GM18858 (cell line): Measurements from ENCODE around the gene NEURL1B.

Source experiments
- ATAC-seq: cut with Tn5 transposase; IDR thresholded peaks from one replicate; pipeline ENCODE4 v1.9.1; 2021; ENCODE audit not compliant: unreplicated experiment

NEURL1B gene

GRCh38 chr5:172632346-172633092, 8.5 kb upstream of the NEURL1B start:
- no peak for ATAC-seq

- ATAC-seq = no peak
These were observed 7.6 kb upstream of the NEURL1B start for GRCh38 chr5:172633403-172633970.

DNA sequence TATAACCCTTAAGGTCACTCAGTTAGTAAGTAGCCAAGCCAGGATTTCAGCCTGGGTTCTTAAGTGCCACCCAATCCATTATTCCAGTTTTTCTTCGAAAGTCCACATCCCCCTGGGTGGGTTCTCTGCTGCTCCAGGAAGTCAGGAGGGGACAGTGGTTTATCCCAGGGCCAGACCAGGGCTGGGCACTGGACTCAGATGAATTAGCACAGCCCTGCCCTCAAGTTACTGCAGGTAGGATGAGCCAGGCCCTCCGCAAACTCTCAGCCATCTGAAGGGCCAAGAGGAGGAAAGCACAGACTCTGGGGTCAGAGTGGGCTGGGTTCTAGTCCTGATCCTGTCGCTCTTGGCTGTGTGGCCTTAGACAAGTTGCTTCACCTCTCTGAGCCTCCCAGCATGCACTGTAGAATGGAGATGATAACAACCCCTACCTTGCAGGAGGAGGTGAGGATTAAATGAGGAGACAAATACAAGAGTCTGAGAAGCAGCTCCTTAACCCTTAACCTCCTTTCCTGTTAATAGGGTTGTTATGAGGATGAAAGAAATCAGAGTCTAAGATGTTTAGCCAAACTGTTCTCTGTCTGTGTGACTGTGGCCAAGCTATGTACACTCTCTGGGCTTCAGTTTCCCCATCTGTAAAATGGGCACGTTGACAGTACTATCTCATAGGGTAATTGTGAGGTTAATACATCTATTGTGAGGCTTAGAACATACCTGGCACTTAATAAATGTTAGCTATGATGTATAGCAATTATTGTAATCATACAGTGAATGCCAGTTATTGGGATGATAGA, 6.8 kb upstream of the NEURL1B start:
- ATAC-seq = no peak

- no peak for ATAC-seq
These were observed 6.0 kb upstream of the NEURL1B start for GRCh38 chr5:172635038-172635437.

GRCh38 chr5:172636279-172637050, 4.6 kb upstream of the NEURL1B start:
- ATAC-seq = no peak

DNA sequence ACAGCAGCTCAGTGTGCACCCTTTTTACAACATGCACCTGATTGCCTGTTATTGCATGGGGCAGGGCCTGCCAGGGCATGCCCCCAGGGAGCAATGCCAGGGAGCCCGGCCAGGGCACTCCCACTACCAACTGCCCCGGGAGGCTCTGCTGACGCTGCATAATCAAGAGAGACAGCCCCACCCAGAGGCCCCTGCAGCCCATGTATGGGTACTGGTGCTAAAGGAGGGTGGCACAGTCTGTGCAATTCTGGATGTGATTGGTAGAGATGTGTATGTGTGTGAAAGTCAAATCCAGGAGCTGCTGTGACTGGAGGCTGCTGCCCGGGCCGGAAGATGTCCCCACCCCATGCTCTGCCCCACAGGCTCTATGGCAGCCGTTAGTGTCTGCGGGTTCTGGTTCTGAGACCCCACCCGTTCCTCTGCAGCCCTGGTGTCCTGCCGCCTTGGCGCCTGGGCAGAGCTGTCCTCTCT, 3.9 kb upstream of the NEURL1B start:
- no peak for ATAC-seq

DNA sequence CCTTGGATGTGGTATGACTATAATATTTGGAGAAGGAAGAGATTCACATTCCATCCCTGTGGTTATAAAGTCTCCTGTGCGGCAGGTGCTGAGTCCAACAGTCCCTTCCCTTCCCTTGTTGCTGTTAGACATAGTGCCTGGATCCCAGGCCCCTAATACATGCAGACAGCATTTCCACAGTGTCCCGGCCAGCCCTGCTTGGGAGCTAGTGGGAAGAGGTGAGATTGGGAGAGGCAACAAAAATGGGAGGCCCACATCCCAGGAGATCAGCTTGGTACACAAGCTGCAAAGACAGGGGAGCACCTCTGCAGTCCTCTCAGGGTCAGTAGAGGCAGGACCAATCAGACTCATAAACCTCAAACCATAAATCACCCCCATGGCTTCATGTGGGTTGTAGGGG, 3.3 kb upstream of the NEURL1B start:
- ATAC-seq = no peak

GRCh38 chr5:172638209-172638768, 2.8 kb upstream of the NEURL1B start:
- ATAC-seq = no peak

- no peak for ATAC-seq
These were observed 924 bp upstream of the NEURL1B start for GRCh38 chr5:172640139-172640538.

DNA sequence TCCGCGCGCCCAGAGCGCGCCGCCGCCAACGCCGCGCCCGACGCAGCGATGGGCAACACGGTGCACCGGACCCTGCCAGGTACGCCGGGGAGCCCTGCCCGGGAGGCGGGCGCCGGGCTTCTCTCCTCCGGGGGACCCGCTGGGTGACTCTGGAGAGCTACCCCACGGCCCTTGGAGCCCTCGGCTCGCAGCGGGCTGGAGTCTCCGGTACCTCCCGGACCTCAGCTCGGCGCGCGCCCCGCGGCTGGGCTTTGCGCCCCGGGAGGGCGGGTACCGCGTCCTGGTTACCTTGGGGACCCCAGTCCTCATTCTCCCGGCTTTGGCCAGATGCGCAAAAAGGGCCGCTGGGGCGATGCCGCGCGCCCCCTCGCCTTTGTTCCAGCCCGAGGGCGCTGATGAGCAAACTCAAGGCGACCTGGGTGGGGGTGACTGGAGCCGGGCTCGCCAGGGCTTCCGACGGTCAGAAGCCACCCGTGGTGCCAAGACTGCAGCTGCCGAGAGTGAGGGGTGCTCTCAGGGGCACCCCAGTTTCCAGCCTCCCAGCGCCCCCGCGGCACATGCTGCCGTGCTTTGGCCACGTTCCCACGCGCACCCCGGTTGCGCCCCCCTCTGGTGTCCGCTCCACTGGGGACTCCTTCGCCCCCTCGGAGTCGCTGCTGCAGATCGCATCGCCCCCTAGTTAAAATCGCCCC, 442 bp downstream of the NEURL1B start:
- ATAC-seq = no peak

DNA sequence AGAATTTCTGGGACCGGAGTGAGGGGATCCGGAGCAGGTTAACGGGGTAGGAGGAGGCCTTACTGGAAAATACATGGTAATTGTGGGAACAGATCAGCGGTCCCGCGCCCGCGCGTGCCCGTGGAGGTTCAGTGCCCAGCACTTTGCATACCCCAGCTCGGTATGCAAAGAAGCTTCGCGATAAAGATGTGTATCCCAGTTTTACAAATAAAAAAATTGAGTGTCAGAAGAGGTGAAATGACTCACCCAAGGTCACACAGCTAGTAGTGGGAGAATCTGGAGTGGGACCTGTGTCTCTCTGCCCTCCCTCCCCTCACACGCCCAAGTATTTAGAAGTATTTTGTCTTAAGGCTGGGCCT, 967 bp downstream of the NEURL1B start:
- no peak for ATAC-seq

DNA sequence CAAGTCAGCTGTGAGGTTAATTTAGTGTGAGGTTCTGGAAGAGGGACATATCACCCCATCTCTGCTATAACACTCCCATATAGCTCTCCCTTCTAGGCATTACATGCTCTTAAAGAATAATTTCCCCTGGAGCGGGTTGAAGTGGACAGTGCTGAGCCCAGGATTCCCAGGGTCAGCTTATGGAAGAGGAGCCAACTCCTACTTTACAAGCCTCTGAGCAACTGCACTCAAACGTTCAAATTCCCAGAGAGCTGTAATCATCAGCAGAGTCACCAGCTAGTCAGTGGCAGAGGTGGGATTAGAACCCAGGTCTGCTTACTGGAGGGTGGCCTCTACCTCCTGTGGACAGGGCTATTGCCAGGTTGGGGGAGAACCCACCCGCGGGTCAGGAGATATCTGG, 1.4 kb downstream of the NEURL1B start:
- no peak for ATAC-seq

DNA sequence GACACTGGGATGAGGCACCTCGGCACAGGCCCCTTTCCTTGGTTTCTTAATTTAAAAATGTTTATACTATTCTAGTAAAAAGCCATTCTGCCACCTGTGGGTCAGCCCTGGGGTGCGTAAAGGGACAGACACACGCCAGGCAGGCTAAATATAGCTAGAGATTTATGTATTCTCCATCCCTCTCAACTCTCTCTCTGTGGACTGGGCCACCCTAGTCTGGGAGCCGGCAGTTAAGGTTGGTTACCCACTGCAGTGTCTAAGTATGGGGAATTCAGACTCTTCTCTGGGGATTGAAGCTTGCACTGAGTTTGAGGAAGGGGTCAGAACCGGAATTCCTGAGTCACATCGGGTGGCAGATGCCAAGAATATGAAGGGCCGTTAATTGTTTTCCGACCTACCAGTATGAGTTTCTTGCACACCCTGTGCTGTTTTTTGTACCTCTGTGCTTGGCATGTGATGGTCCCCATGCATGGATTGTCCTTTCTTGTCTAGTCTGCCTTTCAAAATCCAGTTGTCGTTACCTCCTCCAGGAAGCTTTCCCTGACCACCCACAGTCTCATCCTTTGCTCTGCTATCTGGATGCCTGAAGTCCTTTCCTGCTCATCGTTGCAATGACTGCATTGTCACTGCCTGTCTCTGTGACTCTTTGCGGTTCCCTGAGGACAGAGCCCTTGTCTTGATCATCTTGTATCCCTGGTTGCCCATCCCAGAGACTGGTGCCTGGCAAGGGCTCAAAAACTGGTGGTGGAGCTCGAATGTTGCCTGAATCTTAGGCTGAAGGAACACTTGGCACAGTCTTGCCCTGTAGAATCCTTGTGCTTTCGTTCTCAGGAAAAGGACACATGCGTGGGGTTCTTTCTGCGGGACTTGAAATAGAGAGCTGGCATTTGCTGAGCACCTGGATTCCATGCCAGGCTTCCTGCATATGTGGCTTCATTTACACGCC, 2.1 kb downstream of the NEURL1B start:
- no peak for ATAC-seq

- ATAC-seq = no peak
These were observed 3.2 kb downstream of the NEURL1B start for GRCh38 chr5:172644266-172644665.

DNA sequence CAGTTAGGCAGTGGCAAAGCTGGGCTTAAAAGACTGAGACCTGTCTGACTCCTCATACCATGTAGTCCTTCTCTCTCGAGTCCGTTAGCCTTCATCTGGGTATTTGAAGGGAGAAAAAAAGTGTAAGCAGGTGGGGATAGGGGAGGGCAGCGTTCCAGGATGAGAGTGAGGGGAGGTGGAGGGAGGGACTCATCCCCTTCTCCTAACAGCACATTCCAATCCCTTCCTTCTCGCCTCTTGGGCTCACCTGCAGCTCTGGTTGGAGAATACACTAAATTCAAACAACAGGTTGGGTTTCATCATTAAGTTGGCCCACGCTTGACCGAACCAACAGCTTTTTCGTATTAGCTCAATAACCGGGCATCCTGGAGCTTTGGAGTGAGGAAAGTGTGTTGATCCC, 3.6 kb downstream of the NEURL1B start:
- ATAC-seq = no peak

DNA sequence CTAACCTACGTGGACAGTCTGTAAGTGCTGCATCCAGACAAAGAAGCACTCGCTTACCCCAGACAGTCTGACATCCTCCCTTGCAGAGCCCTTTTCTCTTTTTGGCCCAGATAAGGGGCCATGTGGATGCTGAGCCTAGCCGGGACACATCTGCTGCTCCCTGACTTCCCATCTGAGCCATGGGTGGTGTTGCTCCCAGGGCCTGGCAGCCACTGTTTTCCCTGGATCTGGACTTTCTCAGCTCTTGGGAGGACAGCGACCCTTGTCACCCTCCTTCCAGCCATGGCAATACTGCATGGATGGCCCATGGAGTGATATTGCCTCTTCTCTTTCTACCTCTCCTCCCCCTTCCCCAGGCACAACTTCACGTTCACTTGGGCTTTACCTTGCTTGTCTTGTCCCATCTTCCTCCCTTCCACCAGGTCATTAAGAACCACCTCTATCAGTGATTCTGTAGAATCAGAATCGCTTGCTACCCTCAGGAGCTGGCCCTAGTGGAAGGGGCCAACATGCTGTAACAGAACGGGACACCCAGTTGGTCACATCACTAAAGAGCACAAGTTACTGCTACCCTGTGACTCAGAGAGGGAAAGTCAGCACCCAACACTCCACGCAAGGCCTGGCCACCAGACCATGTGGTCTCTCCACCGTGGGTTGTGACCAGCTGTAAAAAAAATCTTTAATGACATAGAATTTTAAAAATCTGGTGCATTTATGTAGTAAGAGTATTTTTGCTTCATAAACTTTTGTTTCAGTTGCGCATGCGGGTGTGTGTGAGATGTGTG, 4.4 kb downstream of the NEURL1B start:
- no peak for ATAC-seq

- ATAC-seq = no peak
These were observed 5.7 kb downstream of the NEURL1B start for GRCh38 chr5:172646716-172647285.

DNA sequence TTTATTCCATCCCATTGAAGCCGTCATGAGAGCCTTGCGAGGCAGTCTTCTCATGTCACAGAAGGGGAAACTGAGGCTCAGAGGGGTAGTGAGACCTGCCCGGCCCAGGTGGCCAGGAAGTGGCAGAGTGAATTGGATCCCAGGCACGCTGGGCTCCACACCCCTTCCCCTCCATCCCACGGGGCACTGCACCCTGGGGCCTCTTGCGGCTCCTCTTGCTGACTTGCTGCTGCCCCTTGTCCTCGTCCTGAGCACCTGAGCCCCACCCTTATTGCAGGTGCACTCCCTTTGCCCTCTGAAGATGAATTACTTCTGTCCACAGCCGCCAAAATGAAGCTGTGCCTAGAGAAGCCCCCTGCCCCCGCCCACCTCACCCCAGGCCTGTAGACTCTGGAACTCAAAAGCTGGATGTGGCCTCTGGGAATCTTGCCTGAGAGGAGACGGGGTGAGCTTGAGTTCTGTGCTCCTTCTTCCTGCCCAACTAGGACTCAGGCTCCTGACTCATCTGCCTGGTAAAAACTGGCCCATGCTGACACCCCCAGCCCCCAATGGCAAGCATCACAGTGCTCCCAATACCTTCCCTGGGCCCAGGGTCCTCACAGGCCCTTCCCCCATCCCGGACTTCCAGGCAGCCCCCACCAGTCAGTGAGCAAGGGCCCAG, 6.4 kb downstream of the NEURL1B start:
- ATAC-seq = no peak
